Measurements from ENCODE around the gene MSI2. TPM values are rescaled to one million over a fixed set of nuclear protein-coding genes. Genes with fewer than 3 reads are reported as not detected.

Gene MSI2
- total and polyA plus RNA-seq, 2 experiments from 2014 or later, result 18.9 to 41.8 TPM

- TF ChIP-seq CTCF (conservative IDR thresholded peaks at IDR 0.05; ENCODE audit: low read depth in 2 of 2) (no peak), ZNF462 (CRISPR knock-in tag; IDR thresholded peaks at IDR 0.05) (no peak), STAT1 (IDR thresholded peaks at IDR 0.05; ENCODE audit: unreplicated experiment) (no peak), ZNF114 (CRISPR knock-in tag; IDR thresholded peaks at IDR 0.05) (no peak)
Measured at GRCh38 chr17:57445772-57446472, 189.6 kb downstream of the MSI2 start (continued).

- Histone ChIP-seq H4K20me1 (replicated peaks; ENCODE audit: insufficient read depth) (no peaks in the 10 kb centered on the region; the same call in 1 of the 2 replicates), H3K4me1 (ENCODE audit: insufficient read depth) (peaks cover 15% of the 10 kb centered on the region), H2AFZ (no peak overlapping the region), H3K27ac (ENCODE audit: low read depth) (no peak overlapping the region), H3F3A (replicated peaks; ENCODE audit: low read depth) (no peaks in the 10 kb centered on the region), H3K9me2 (ENCODE audit: insufficient read depth) (no peaks in the 10 kb centered on the region), H3K4me2 (no peak overlapping the region), H3K27me3 (ENCODE audit: insufficient read depth) (no peaks in the 10 kb centered on the region), H3K36me3 (ENCODE audit: insufficient read depth) (no peaks in the 10 kb centered on the region), H3K4me3 (no peak overlapping the region), H3K79me2 (replicated peaks; ENCODE audit: insufficient read depth) (no peaks in the 10 kb centered on the region; the same call in 1 of the 2 replicates)
- Mint-ChIP-seq H3K36me3 (ENCODE audit: low read depth) (no peaks in the 10 kb centered on the region), H3K27me3 (ENCODE audit: insufficient read depth, low read depth, poor library complexity) (peaks cover 8% of the 10 kb centered on the region), H3K4me3 (no peak overlapping the region), H3K27ac (no peak overlapping the region), H3K4me1 (peaks cover 21% of the 10 kb centered on the region), H3K9me3 (no peaks in the 10 kb centered on the region; the same call in 2 of the 3 replicates)
- ATAC-seq (no peak), DNase-seq (ENCODE audit: low spot score) (no peak)
- no peak for TF ChIP-seq EZH2 (IDR thresholded peaks at IDR 0.05; ENCODE audit: low read depth, unreplicated experiment)
- no peak for TF ChIP-seq JUNB (IDR thresholded peaks at IDR 0.05; ENCODE audit: unreplicated experiment)
- no peak for TF ChIP-seq ZNF462 (CRISPR knock-in tag; IDR thresholded peaks at IDR 0.05)
Measured at GRCh38 chr17:57447357-57447989, 191.2 kb downstream of the MSI2 start.

All from GM23338 (cell line).